Spinal cord (tissue), 10 donors: ENCODE data around the gene DTNB. TPM values are rescaled to one million over a fixed set of nuclear protein-coding genes. Genes with fewer than 3 reads are reported as not detected.

ENCODE experiments used
- DNase-seq, 6 donors: peaks; one replicate each; pipeline versions ENCODE4 v3.0.0 to v3.0.0-alpha.2; 2013 to 2015; ENCODE audit warnings: low spot score in 6 of 6, low read depth in 4 of 6
- H3K27ac ChIP-seq: one replicate; pipeline ENCODE4 v1.5.1; 2013; ENCODE audit warnings: low read depth, low read length, control low read depth
- H3K27me3 ChIP-seq: one replicate; pipeline ENCODE4 v1.6.1; 2013; ENCODE audit warnings: low read length; ENCODE audit not compliant: control insufficient read depth, insufficient read depth
- H3K36me3 ChIP-seq: one replicate; pipeline ENCODE4 v1.6.1; 2013; ENCODE audit warnings: low read length; ENCODE audit not compliant: control insufficient read depth, insufficient read depth
- H3K4me1 ChIP-seq: one replicate; pipeline ENCODE4 v1.6.1; 2013; ENCODE audit warnings: low read length; ENCODE audit not compliant: control insufficient read depth, insufficient read depth
- H3K4me3 ChIP-seq: one replicate; pipeline ENCODE4 v1.5.1; 2013; ENCODE audit warnings: low read depth, low read length, control low read depth
- H3K9me3 ChIP-seq: one replicate; pipeline ENCODE4 v1.6.1; 2013; ENCODE audit warnings: low read length; ENCODE audit not compliant: control insufficient read depth, insufficient read depth
- WGBS: methylation state at CpG from one replicate; pipeline ENCODE4 v1.1.5; 2013; ENCODE audit warnings: missing lambda C conversion rate; ENCODE audit not compliant: insufficient coverage; 5-methylcytosine and 5-hydroxymethylcytosine counted together
- polyA plus RNA-seq, 2 donors: library from polyadenylated mRNA; unstranded; fragments of 120-200 nt; gene quantifications; one replicate each; pipeline ENCODE4 v1.2.1, GENCODE V29; 2013; ENCODE audit not compliant: insufficient read length in 2 of 2
- total RNA-seq, 2 donors: library from RNA; depleted of rRNA in 1 of 2; stranded (reverse); fragments of 120-200 nt in 1 of 2; fragments of >200 nt in 1 of 2; gene quantifications; one replicate each; pipeline versions ENCODE4 v1.2.3 to v1.2.4, GENCODE V29; 2013 to 2014
- donor health status: healthy.

The DTNB gene
- total and polyA plus RNA-seq, 4 donors: 21.1 to 50.8 (median 34.5) TPM

- WGBS: 100% methylated on average over 1 of the region's 6 CpGs
- Histone ChIP-seq H3K36me3 (no peaks in the 10 kb centered on the region), H3K4me1 (no peaks in the 10 kb centered on the region), H3K4me3 (no peak overlapping the region), H3K27me3 (no peaks in the 10 kb centered on the region), H3K9me3 (no peaks in the 10 kb centered on the region), H3K27ac (no peak overlapping the region)
- no peak for DNase-seq
Measured at GRCh38 chr2:25491003-25491696, 182.2 kb downstream of the DTNB start.

- H3K4me1 ChIP-seq: no peaks in the 10 kb centered on the region
Measured at GRCh38 chr2:25490217-25490616, 183.2 kb downstream of the DTNB start.

DNA sequence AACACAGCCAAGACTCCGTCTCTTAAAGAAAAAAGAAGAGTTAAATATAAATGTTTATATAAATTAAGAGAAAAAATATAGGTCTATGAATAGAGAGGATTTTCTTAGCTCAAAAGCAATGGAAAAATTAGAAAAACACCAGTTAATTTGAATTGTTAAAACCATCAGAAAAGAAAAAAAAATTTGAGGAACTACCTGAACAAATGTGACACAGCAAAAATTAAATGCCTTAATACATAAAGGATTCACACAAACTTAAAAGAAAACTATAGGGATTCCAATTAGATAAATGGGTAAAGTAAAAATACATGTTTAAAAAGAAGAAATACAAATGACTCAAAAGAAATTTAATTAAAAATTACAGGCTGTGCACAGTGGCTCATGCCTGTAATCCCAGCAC is 183.7 kb downstream of the DTNB start:
- Histone ChIP-seq H3K9me3 (no peaks in the 10 kb centered on the region), H3K27me3 (no peaks in the 10 kb centered on the region), H3K4me1 (no peaks in the 10 kb centered on the region), H3K4me3 (no peak overlapping the region), H3K36me3 (no peaks in the 10 kb centered on the region), H3K27ac (no peak overlapping the region)
- DNase-seq: no peak
- no CpG with 5 or more reads among the region's 1 CpG for WGBS

More at GRCh38 chr2:25490217-25490616, 183.2 kb downstream of the DTNB start:
- Histone ChIP-seq H3K36me3 (no peaks in the 10 kb centered on the region), H3K9me3 (no peaks in the 10 kb centered on the region), H3K4me3 (no peak overlapping the region), H3K27me3 (no peaks in the 10 kb centered on the region), H3K27ac (no peak overlapping the region)
- DNase-seq: no peak
- WGBS: no CpG with 5 or more reads among the region's 3 CpGs

DNA sequence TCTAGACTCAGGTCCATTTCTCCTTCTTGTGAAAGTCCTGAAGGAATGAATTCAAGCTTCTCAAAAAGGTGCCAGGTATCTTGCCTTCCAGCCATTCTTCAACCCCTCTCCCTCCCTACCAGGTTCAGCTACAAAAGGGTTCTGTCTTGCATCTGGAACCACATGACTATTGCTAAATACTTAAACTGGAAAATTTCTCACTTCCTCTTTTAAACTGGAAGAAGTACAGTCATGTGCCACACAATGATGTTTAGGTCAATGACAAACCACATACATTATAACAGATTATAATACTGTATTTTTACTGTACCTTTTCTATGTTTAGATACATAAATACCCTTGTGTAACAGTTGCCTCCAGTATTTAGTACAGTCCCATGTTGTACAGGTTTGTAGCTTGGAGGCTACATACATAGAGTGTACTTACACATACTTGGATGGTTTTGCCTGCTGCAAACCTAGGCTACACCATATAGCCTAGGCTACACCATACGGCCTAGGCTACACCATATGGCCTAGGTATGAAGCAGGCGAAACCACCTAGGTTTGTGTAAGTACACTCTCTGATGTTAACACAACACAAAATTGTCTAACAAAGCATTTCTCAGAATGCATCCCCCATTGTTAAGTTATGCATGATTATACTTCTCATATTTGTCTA is 189.6 kb downstream of the DTNB start:
- 90% methylated on average over 2 of the region's 2 CpGs for WGBS
- DNase-seq: no peak
- H3K27me3 ChIP-seq: no peaks in the 10 kb centered on the region
- no peak overlapping the region for H3K4me3 ChIP-seq
- peaks cover 1% of the 10 kb centered on the region for H3K36me3 ChIP-seq
- no peaks in the 10 kb centered on the region for H3K4me1 ChIP-seq
- H3K9me3 ChIP-seq: no peaks in the 10 kb centered on the region
- H3K27ac ChIP-seq: no peak overlapping the region

GRCh38 chr2:25482341-25482740 is 191.0 kb downstream of the DTNB start:
- H3K4me3 ChIP-seq: no peak overlapping the region
- peaks cover 7% of the 10 kb centered on the region for H3K36me3 ChIP-seq
- no peak for DNase-seq
- H3K4me1 ChIP-seq: no peaks in the 10 kb centered on the region
- WGBS: 91% methylated on average over 2 of the region's 5 CpGs
- no peak overlapping the region for H3K27ac ChIP-seq
- no peaks in the 10 kb centered on the region for H3K27me3 ChIP-seq
- H3K9me3 ChIP-seq: no peaks in the 10 kb centered on the region

- DNase-seq: no peak
- Histone ChIP-seq H3K4me1 (no peaks in the 10 kb centered on the region), H3K27ac (no peak overlapping the region), H3K9me3 (no peaks in the 10 kb centered on the region), H3K36me3 (peaks cover 7% of the 10 kb centered on the region), H3K27me3 (no peaks in the 10 kb centered on the region), H3K4me3 (no peak overlapping the region)
- WGBS: 100% methylated on average over 1 of the region's 4 CpGs
Measured at GRCh38 chr2:25481381-25482300, 191.7 kb downstream of the DTNB start.

GRCh38 chr2:25480561-25480960 is 192.8 kb downstream of the DTNB start:
- Histone ChIP-seq H3K4me3 (no peak overlapping the region), H3K36me3 (peaks cover 7% of the 10 kb centered on the region), H3K4me1 (no peaks in the 10 kb centered on the region), H3K9me3 (peaks cover 3% of the 10 kb centered on the region), H3K27ac (no peak overlapping the region), H3K27me3 (no peaks in the 10 kb centered on the region)
- DNase-seq: no peak
- 100% methylated on average over 2 of the region's 7 CpGs for WGBS

DNA sequence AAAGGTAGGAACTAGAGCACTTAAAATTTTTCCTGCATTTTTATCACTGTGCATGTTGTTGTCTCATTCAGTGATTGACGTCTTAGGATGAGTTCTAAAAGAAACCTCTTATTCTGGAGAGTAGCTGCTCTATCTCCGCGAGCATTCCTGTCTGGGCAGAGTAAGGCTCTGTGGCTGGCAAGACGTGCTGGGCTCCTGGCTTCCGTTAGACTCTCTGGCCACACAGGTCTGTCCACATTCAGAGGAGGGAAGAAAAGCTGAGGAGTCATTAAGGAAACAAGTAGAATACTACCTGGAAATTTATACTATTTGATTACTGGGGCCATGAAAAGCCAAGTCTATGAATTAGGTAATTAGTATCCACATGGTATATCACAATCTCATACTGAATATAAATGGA is 193.6 kb downstream of the DTNB start:
- H3K27ac ChIP-seq: no peak overlapping the region
- peaks cover 7% of the 10 kb centered on the region for H3K36me3 ChIP-seq
- WGBS: 83% methylated on average over 4 of the region's 5 CpGs
- H3K4me1 ChIP-seq: no peaks in the 10 kb centered on the region
- no peak overlapping the region for H3K4me3 ChIP-seq
- H3K27me3 ChIP-seq: no peaks in the 10 kb centered on the region
- peaks cover 5% of the 10 kb centered on the region for H3K9me3 ChIP-seq
- DNase-seq: no peak

GRCh38 chr2:25478736-25479135 is 194.6 kb downstream of the DTNB start:
- no peak for DNase-seq
- 90% methylated on average over 5 of the region's 11 CpGs for WGBS
- H3K27ac ChIP-seq: no peak overlapping the region

More at GRCh38 chr2:25478736-25479135, 194.6 kb downstream of the DTNB start:
- H3K4me1 ChIP-seq: peaks cover 4% of the 10 kb centered on the region
- no peak overlapping the region for H3K4me3 ChIP-seq
- H3K27me3 ChIP-seq: no peaks in the 10 kb centered on the region
- peaks cover 7% of the 10 kb centered on the region for H3K36me3 ChIP-seq
- peaks cover 5% of the 10 kb centered on the region for H3K9me3 ChIP-seq
